ENCODE data around the gene L3MBTL4.

DNA sequence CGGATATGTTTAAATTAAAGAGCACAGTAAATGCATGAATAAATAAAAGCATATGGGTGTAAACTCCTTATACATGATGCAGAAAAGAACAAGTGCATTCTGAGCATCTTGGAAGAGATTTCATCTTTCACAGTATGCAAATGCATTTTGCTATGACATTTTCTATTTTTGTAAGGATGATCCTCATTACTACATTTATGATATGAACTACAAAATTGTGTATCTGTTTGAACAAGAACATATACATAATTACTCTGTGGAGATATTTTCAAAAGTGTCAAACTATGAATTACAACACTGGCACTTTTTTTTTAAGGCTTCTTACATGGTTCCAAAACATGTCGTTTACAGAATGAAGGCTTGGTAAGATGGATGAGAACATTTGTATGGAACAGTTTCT, 335.3 kb downstream of the L3MBTL4 start:
- TF ChIP-seq, protein P1, sequence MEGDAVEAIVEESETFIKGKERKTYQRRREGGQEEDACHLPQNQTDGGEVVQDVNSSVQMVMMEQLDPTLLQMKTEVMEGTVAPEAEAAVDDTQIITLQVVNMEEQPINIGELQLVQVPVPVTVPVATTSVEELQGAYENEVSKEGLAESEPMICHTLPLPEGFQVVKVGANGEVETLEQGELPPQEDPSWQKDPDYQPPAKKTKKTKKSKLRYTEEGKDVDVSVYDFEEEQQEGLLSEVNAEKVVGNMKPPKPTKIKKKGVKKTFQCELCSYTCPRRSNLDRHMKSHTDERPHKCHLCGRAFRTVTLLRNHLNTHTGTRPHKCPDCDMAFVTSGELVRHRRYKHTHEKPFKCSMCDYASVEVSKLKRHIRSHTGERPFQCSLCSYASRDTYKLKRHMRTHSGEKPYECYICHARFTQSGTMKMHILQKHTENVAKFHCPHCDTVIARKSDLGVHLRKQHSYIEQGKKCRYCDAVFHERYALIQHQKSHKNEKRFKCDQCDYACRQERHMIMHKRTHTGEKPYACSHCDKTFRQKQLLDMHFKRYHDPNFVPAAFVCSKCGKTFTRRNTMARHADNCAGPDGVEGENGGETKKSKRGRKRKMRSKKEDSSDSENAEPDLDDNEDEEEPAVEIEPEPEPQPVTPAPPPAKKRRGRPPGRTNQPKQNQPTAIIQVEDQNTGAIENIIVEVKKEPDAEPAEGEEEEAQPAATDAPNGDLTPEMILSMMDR (IDR thresholded peaks at IDR 0.05) = no peak
- TF ChIP-seq POLR2A (IDR thresholded peaks at IDR 0.05) = no peak

Measured in body of pancreas (tissue), 4 donors.